Iris pigment epithelial cell (primary cell): ENCODE data around the gene TCP11.
A peak's percentile ranks its signal among the peaks of the same experiment; 100 is the strongest.

Experiments used
- DNase-seq: peaks from one replicate; pipeline ENCODE4 v3.0.0-alpha.2; 2011; ENCODE audit warnings: low read depth

Gene TCP11

DNA sequence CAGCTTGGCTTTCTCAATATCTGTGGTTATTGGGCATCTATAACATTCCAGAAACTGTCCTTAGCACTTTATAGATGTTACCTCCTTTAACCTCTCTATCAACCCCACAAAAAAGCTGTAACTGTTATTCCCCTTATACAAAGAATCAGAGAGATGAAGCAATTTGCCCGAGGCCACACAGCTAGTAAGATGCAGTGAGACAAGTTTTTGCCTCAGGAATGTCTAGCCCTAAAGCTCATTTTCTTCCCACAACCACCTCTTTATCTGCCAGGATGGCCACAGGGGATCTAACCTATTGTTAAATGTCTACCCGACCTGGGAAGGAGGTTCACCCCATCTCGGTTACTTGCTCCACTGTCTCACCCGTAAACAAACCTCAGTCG is 31.9 kb upstream of the TCP11 start:
- peak; percentile 24 for DNase-seq

GRCh38 chr6:35170891-35171290 is 29.8 kb upstream of the TCP11 start:
- no peak for DNase-seq

- peak; percentile 28 for DNase-seq
Observed at GRCh38 chr6:35170166-35170565, 29.0 kb upstream of the TCP11 start.

DNA sequence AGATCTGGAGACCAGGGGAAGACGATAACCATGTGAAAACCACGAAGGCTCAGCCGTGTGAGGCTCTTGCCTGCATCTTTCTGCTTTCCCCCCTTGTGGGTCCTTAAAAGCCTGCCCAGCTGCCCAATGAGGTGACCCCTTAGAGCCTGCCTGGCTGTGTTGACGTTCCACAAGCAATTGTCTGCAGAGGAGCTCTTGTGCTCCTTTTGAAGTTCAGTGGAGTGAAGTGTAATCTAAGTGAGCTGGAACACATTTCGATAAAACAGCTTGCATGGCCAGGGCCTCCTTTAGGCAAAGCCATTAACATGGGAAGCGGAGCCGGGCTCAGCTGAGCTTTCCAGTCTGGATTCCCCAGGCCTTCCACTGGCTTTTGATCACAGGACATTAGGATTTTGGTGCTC is 27.3 kb upstream of the TCP11 start:
- no peak for DNase-seq

GRCh38 chr6:35167505-35167904 is 26.4 kb upstream of the TCP11 start:
- no peak for DNase-seq

- no peak for DNase-seq
Observed at GRCh38 chr6:35166520-35166919, 25.4 kb upstream of the TCP11 start.

- DNase-seq = no peak
Observed at GRCh38 chr6:35166116-35166515, 25.0 kb upstream of the TCP11 start.

- DNase-seq = peak; percentile 44
Observed at GRCh38 chr6:35165630-35166071, 24.5 kb upstream of the TCP11 start.

- DNase-seq = no peak
Observed at GRCh38 chr6:35164868-35165267, 23.7 kb upstream of the TCP11 start.

- no peak for DNase-seq
Observed at GRCh38 chr6:35164277-35164676, 23.1 kb upstream of the TCP11 start.

DNA sequence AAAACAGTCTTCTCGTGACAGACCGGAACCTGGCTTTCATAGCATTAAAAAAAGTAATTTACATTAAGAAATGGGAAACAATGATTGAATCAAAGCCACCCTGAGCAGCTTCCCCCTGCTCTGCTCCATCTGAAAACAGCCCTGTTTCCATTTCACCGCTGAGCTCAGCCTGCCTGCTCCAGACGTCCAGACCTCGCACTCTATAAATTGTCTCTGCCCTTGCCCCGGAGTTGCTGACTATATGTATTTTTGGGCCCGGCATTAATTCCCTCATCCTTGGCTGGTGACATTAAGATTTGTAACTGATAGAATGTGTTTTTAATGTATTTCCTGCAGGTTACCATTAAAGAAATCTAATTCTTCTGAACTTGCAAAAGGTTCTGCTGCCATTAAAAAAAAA is 22.7 kb upstream of the TCP11 start:
- DNase-seq = no peak

DNA sequence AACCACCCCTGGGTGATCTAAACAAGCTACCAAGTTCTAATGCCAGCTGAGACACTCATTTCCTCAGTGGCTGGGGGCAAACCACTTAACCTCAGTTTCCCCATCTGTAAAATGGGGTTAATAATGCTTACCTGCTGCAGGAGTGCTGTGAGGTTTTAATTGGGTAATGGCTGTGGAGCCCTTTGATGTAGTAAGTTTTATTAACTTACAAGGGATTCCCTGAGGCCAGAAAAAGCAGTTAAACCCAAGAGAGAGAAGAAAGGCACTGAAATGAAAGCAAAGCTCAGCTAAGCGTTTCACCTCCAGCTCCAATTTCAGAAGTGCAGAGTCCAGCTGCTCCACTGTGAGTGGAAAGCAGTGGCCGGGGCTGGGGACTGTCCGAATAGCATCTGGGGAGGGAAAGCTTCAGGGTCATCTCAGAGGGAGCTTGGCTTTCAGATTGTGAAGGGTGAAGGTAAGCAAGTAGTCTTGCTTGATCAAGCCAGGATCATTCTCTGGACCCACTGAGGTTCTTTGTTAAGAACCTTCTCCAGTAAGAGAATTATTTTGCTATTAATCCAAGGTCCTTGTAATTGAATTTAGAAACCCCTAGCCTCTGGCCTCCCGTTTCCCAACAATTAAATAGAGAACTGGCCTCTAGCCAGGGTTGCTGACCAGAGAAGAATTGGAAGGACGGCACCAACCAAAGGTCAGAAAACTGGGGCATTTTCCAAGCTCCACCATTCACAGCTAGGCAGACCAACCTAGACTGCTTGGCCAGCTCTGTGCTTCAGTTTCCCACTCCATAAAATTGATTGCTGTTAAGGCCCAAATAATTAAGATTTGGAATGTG is 20.9 kb upstream of the TCP11 start:
- DNase-seq = no peak

GRCh38 chr6:35161266-35161665 is 20.1 kb upstream of the TCP11 start:
- no peak for DNase-seq

DNA sequence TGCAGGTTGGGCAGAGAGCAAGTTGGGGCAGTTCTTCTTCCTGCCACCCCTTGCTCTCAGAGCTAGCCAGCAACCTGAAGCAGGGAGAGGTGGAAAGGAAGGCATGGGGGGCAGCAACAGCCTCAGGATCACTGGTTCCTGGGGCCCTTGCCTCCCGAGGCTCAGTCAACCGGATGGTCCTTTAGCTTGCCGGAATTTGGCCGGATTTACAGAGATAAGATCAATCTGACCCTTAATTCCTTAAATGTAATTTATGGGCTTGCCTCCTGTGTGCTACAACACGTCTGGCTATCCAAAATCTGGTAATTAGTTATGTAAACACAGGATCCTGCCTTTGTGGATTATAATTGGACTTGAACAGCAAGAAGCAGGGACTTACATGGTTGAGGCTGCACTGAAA is 19.5 kb upstream of the TCP11 start:
- no peak for DNase-seq

GRCh38 chr6:35158520-35158919 is 17.4 kb upstream of the TCP11 start:
- DNase-seq = no peak

DNA sequence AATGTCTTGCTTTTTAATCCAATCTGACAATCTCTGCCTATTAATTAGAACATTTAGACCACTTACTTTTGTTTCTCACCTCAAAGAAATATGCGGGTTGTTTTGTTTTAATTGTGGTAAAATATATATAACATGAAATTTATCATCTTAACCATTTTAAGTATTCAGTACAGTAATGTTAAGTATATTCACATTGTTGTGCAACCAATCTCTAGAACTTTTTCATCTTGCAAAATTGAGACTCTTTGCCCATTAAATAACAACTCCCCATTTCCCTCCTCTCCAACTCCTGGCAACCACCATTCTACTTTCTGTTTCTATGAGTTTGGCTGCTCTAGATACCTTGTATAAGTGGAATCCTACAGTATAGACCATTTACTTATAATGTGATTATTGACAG is 13.8 kb upstream of the TCP11 start:
- DNase-seq = no peak

DNA sequence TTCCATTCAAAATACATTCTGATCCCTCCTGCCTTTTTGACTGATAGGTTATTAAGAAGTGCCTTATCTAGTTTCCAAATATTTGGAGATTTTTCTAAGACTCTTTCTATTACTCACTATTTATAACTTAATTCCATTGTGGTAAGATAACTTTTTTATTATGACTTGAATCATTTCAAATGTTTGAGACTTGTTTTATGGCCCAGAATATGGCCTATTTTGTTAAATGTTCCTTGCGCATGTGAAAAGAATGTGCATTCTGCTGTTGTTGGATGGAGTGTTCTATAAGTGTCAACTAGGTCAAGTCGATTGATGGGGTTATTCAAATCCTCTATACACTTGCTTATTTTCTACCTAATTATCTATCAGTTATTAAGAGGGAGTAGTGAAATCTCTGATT is 13.1 kb upstream of the TCP11 start:
- DNase-seq = no peak

DNA sequence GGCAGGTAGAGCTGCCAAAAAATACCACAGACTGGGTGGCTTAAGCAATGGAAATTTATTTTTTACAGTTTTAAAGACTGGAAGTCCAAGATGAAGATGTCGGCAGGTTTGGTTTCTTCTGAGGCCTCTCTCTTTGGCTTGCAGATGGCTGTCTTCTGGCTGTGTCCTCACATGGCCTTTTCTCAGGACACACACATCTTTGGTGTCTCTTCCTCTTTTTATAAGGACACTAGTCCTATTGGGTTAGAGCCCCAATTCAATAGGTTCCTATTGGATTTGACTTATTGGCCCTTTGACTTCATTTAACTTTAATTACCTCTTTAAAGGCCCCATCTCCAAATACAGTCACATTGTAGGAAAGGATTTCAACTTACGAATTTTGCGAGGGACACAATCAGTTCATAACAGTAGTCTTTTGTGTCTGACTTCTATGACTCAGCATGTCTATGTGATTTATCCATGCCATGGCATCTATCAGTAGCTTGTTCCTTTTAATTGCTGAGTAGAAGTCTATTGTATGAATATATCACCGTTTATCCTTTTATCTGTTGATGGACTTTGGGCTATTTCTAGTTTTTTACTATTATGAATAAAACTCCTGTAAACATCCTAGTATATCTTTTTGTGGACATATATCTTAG is 11.0 kb upstream of the TCP11 start:
- DNase-seq = no peak

GRCh38 chr6:35151466-35151865 is 10.3 kb upstream of the TCP11 start:
- no peak for DNase-seq

DNA sequence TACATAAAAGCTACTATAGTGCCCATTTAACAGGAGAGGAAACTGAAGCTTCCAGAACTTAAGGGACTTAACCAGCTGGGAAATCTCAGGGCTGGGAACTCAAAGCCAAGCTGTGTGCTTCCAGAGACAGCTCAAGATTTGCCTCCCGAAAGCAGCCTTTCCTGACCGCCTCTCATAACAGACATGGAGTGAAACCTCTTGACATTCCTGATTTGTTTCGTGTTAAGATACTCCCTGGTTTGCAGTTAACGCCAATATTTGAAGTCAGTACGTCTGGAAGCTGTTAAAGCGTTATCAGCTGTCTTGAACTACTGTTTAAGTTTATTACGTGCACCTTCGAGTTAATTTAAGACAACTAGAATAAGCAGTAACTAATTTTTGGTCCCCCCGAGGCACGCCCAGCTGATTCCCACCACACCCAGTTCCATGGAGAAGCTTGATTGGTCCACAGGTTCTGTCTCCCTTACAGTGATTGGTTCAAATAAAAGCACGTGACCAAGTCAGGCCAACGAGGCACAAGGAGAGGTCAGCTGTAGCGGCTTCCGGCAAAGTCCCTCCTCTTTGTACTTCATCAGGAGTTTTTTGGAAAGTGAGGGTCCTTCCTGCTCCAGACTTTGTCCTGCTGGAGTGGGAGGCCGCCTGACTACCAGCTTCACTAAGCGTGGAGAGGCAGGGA is 8.9 kb upstream of the TCP11 start:
- DNase-seq = no peak

DNA sequence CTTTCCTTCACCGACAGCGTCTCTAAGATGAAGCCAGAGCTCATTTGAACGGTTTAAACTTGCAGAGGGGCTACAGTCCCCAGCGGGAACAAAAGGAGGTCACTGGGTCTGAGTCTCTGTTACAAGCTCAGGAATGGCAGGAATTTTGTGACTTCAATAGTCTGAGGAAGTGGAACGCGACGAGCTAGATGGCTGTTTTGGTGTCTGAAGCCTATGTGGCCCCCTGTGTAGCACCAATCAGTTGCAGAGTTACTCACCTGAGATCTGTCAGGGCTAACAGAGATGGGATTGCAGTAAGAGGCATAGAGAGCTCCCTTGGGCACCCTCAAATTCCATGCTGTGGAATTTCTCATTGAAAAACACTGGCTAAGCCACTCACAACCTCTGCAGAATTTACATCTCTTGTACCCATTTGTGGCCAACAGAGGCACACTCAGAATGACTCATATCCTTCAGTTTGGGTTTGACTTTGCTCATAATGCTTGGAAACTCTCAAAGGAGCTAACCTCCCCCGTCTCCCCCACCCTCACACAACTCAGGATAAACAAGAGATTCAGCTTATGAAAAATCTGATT is 7.1 kb upstream of the TCP11 start:
- DNase-seq = peak; percentile 40

DNA sequence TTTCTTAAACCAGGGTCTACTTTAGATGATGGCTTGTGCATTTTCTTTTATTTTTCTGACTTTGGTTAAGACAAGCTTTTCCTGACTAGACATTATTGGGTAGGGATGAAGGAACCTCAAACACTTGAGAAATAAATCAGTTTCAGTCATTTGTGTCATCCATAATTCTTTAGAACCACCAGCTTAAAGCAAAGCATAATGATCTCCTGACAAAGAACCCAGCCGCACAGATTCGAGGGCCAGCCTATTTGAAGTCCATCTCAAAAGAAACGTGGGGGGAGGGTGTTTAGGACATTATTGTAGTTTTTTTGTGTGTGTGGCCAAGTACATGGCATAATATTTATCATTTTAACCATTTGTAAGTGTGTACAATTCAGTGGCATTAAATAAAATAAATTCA is 6.3 kb upstream of the TCP11 start:
- no peak for DNase-seq

- no peak for DNase-seq
Observed at GRCh38 chr6:35147026-35147425, 5.9 kb upstream of the TCP11 start.
